ENCODE results near the gene LIPG.

The LIPG gene

GRCh38 chr18:49560277-49560623 is 1.6 kb upstream of the LIPG start:
- TF ChIP-seq, protein P1, sequence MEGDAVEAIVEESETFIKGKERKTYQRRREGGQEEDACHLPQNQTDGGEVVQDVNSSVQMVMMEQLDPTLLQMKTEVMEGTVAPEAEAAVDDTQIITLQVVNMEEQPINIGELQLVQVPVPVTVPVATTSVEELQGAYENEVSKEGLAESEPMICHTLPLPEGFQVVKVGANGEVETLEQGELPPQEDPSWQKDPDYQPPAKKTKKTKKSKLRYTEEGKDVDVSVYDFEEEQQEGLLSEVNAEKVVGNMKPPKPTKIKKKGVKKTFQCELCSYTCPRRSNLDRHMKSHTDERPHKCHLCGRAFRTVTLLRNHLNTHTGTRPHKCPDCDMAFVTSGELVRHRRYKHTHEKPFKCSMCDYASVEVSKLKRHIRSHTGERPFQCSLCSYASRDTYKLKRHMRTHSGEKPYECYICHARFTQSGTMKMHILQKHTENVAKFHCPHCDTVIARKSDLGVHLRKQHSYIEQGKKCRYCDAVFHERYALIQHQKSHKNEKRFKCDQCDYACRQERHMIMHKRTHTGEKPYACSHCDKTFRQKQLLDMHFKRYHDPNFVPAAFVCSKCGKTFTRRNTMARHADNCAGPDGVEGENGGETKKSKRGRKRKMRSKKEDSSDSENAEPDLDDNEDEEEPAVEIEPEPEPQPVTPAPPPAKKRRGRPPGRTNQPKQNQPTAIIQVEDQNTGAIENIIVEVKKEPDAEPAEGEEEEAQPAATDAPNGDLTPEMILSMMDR (IDR thresholded peaks at IDR 0.05; ENCODE audit: insufficient read depth, missing control alignments): no peak
- no peak for DNase-seq (ENCODE audit: insufficient read length, low spot score)
- FAIRE-seq: no peak

GRCh38 chr18:49560624-49561288 is 1.1 kb upstream of the LIPG start:
- no peak for FAIRE-seq
- no peak for DNase-seq (ENCODE audit: insufficient read length, low spot score)
- TF ChIP-seq, protein P1 (IDR thresholded peaks at IDR 0.05; ENCODE audit: insufficient read depth, missing control alignments): no peak

- no peak for DNase-seq (ENCODE audit: insufficient read length, low spot score)
- FAIRE-seq: no peak
- TF ChIP-seq, protein P1 (IDR thresholded peaks at IDR 0.05; ENCODE audit: insufficient read depth, missing control alignments): no peak
Measured at GRCh38 chr18:49562481-49563129, 748 bp downstream of the LIPG start.

GRCh38 chr18:49563130-49563540 is 1.3 kb downstream of the LIPG start:
- no peak for FAIRE-seq
- DNase-seq (ENCODE audit: insufficient read length, low spot score): no peak
- TF ChIP-seq, protein P1 (IDR thresholded peaks at IDR 0.05; ENCODE audit: insufficient read depth, missing control alignments): no peak

GRCh38 chr18:49563701-49564517 is 2.1 kb downstream of the LIPG start:
- DNase-seq (ENCODE audit: insufficient read length, low spot score) (no peak), FAIRE-seq (no peak)
- TF ChIP-seq, protein P1 (IDR thresholded peaks at IDR 0.05; ENCODE audit: insufficient read depth, missing control alignments): no peak

- DNase-seq (ENCODE audit: insufficient read length, low spot score) (no peak), FAIRE-seq (no peak)
- TF ChIP-seq, protein P1 (IDR thresholded peaks at IDR 0.05; ENCODE audit: insufficient read depth, missing control alignments): no peak
Measured at GRCh38 chr18:49564518-49564834, 2.6 kb downstream of the LIPG start.

- FAIRE-seq: no peak
- TF ChIP-seq, protein P1 (IDR thresholded peaks at IDR 0.05; ENCODE audit: insufficient read depth, missing control alignments): no peak
- no peak for DNase-seq (ENCODE audit: insufficient read length, low spot score)
Measured at GRCh38 chr18:49565101-49565500, 3.2 kb downstream of the LIPG start.
